ENCODE results near the gene NRF1.
A peak's percentile ranks its signal among the peaks of the same experiment; 100 is the strongest.

The NRF1 gene

GRCh38 chr7:129771201-129771927 is 159.8 kb downstream of the NRF1 start:
- H3K4me3 ChIP-seq (ENCODE audit: low read depth, low read length): no peak overlapping the region
- no peak for DNase-seq (ENCODE audit: low read depth)
- TF ChIP-seq POLR2A (IDR thresholded peaks at IDR 0.05; ENCODE audit: extremely low read depth, insufficient read length): no peak
- no peak for TF ChIP-seq MYC (IDR thresholded peaks at IDR 0.05; ENCODE audit: low read depth, low read length)
- no peak for TF ChIP-seq CTCF (IDR thresholded peaks at IDR 0.05; ENCODE audit: low read depth, low read length)
- TF ChIP-seq MAX (IDR thresholded peaks at IDR 0.05; ENCODE audit: low read depth, low read length): no peak

GRCh38 chr7:129771928-129772479 is 160.5 kb downstream of the NRF1 start:
- no peak overlapping the region for H3K4me3 ChIP-seq (ENCODE audit: low read depth, low read length)
- TF ChIP-seq CTCF (IDR thresholded peaks at IDR 0.05; ENCODE audit: low read depth, low read length) (no peak), MAX (IDR thresholded peaks at IDR 0.05; ENCODE audit: low read depth, low read length) (no peak), MYC (IDR thresholded peaks at IDR 0.05; ENCODE audit: low read depth, low read length) (no peak), POLR2A (IDR thresholded peaks at IDR 0.05; ENCODE audit: extremely low read depth, insufficient read length) (no peak)
- DNase-seq (ENCODE audit: low read depth): no peak

- no peak overlapping the region for H3K4me3 ChIP-seq (ENCODE audit: low read depth, low read length)
- TF ChIP-seq POLR2A (IDR thresholded peaks at IDR 0.05; ENCODE audit: extremely low read depth, insufficient read length) (no peak), MYC (IDR thresholded peaks at IDR 0.05; ENCODE audit: low read depth, low read length) (no peak), CTCF (IDR thresholded peaks at IDR 0.05; ENCODE audit: low read depth, low read length) (no peak), MAX (IDR thresholded peaks at IDR 0.05; ENCODE audit: low read depth, low read length) (no peak)
- DNase-seq (ENCODE audit: low read depth): no peak
Observed at GRCh38 chr7:129772646-129773280, 161.2 kb downstream of the NRF1 start.

- H3K4me3 ChIP-seq (ENCODE audit: low read depth, low read length): no peak overlapping the region
- TF ChIP-seq MAX (IDR thresholded peaks at IDR 0.05; ENCODE audit: low read depth, low read length): no peak
- TF ChIP-seq CTCF (IDR thresholded peaks at IDR 0.05; ENCODE audit: low read depth, low read length): no peak
- no peak for TF ChIP-seq MYC (IDR thresholded peaks at IDR 0.05; ENCODE audit: low read depth, low read length)
- no peak for TF ChIP-seq POLR2A (IDR thresholded peaks at IDR 0.05; ENCODE audit: extremely low read depth, insufficient read length)
- DNase-seq (ENCODE audit: low read depth): peak; percentile 53
Observed at GRCh38 chr7:129773328-129773731, 161.8 kb downstream of the NRF1 start.

GRCh38 chr7:129773871-129774270 is 162.4 kb downstream of the NRF1 start:
- DNase-seq (ENCODE audit: low read depth): no peak
- no peak for TF ChIP-seq CTCF (IDR thresholded peaks at IDR 0.05; ENCODE audit: low read depth, low read length)
- no peak for TF ChIP-seq POLR2A (IDR thresholded peaks at IDR 0.05; ENCODE audit: extremely low read depth, insufficient read length)
- no peak for TF ChIP-seq MAX (IDR thresholded peaks at IDR 0.05; ENCODE audit: low read depth, low read length)
- TF ChIP-seq MYC (IDR thresholded peaks at IDR 0.05; ENCODE audit: low read depth, low read length): no peak
- no peak overlapping the region for H3K4me3 ChIP-seq (ENCODE audit: low read depth, low read length)
